Panc1 (cell line): ENCODE data around the gene SF3A1. TPM values are rescaled to one million over a fixed set of nuclear protein-coding genes. Genes with fewer than 3 reads are reported as not detected.

Experiments used
- ATAC-seq: fragments of 200-7000 bp; cut with Tn5 transposase; 2 replicates; pipeline ENCODE4 v1.9.1; 2020; ENCODE audit warnings: mild to moderate bottlenecking, moderate library complexity
- BruUV-seq: library from RNA; stranded (reverse); fragments of 400-500 nt; replicated peaks from 2 replicates; lab custom pipeline; 2021; lab: Mats Ljungman, UMichigan
- CTCF ChIA-PET: fragments of 300-600 bp; sonication (Branson Sonifier 250); formaldehyde crosslinking; loops from one replicate; lab custom pipeline; 2022; ENCODE audit warnings: antibody characterized with exemption; lab: Charles Lee
- POLR2A ChIA-PET: fragments of 300-600 bp; sonication (Branson Sonifier 250); formaldehyde crosslinking; loops from one replicate; lab custom pipeline; 2022; ENCODE audit warnings: antibody characterized with exemption; lab: Charles Lee
- DNase-seq: peaks from one replicate; pipeline ENCODE4 v3.0.0-alpha.2; 2010; ENCODE audit warnings: low read depth, low spot score
- H3K27ac ChIP-seq: 2 replicates; pipeline ENCODE4 v1.5.1; 2011; ENCODE audit warnings: mild to moderate bottlenecking, low read length, inconsistent platforms
- H3K27me3 ChIP-seq: fragments of 200-500 bp; sonication (Bioruptor generic); 2 replicates; pipeline ENCODE4 v1.6.0; 2014; ENCODE audit warnings: low read length, inconsistent platforms; ENCODE audit not compliant: control insufficient read depth, insufficient read depth
- H3K36me3 ChIP-seq: fragments of 200-500 bp; sonication (Bioruptor generic); 2 replicates; pipeline ENCODE4 v1.5.1; 2014; ENCODE audit warnings: inconsistent platforms, mild to moderate bottlenecking, low read length, moderate library complexity; ENCODE audit not compliant: control insufficient read depth, insufficient read depth
- H3K4me1 ChIP-seq: 2 replicates; pipeline ENCODE4 v1.5.1; 2011; ENCODE audit warnings: inconsistent platforms, mild to moderate bottlenecking, low read length, moderate library complexity; ENCODE audit not compliant: control insufficient read depth, insufficient read depth
- H3K4me3 ChIP-seq, 2 experiments: 2 replicates each; pipeline ENCODE4 v1.5.1; 2011 to 2012; ENCODE audit warnings: low read depth in 2 of 2, low read length in 2 of 2, mild to moderate bottlenecking in 2 of 2, inconsistent platforms in 1 of 2, moderate library complexity in 1 of 2
- H3K9me3 ChIP-seq: fragments of 200-500 bp; sonication (Bioruptor generic); 2 replicates; pipeline ENCODE4 v1.5.1; 2014; ENCODE audit warnings: low read depth, mild to moderate bottlenecking, inconsistent platforms, low read length, moderate library complexity; ENCODE audit not compliant: control insufficient read depth, insufficient read depth
- POLR2AphosphoS5 ChIP-seq: IDR thresholded peaks from 2 replicates; pipeline ENCODE4 v1.6.1; 2012; ENCODE audit warnings: mild to moderate bottlenecking, low read depth, low read length, moderate library complexity
- SIN3A ChIP-seq: IDR thresholded peaks from 2 replicates; pipeline ENCODE4 v1.6.1; 2012; ENCODE audit warnings: low read depth, mild to moderate bottlenecking, low read length, moderate library complexity, borderline replicate concordance; ENCODE audit not compliant: insufficient read depth
- TCF7L2 ChIP-seq: IDR thresholded peaks from 2 replicates; pipeline ENCODE4 v1.6.1; 2011; ENCODE audit warnings: mild to moderate bottlenecking, low read depth, low read length, inconsistent platforms
- in situ Hi-C: cut with HindIII; loops from 2 replicates; pipeline ENCODE4 v1.10.0; 2016; ENCODE audit warnings: low sequenced_read_pairs, low pct_unique_long_range_greater_than_20kb
- intact Hi-C: fragments of 100-400 bp; cut with micrococcal nuclease; formaldehyde crosslinking; loops from one replicate; pipeline ENCODE4 v1.10.0; 2022; ENCODE audit not compliant: unreplicated experiment
- total RNA-seq: library from RNA; stranded (reverse); gene quantifications from one replicate; pipeline ENCODE4 v1.2.1, GENCODE V29; 2021; ENCODE audit not compliant: unreplicated experiment
- TF ChIP-seq, protein P1 (sequence below), 2 experiments: IDR thresholded peaks; 2 replicates each; pipeline ENCODE4 v1.6.1; 2011 to 2012; ENCODE audit warnings: low read depth in 2 of 2, control low read depth in 1 of 2, low read length in 1 of 2, mild to moderate bottlenecking in 1 of 2, moderate library complexity in 1 of 2; ENCODE audit not compliant: insufficient read depth in 1 of 2
- TF ChIP-seq, protein P2 (sequence below): fragments of 450-650 bp; IDR thresholded peaks from 2 replicates; pipeline ENCODE4 v1.5.1; 2017; ENCODE audit warnings: mild to moderate bottlenecking

SF3A1 gene
- total RNA-seq, 1 experiment from 2014 or later, result 176 TPM

DNA sequence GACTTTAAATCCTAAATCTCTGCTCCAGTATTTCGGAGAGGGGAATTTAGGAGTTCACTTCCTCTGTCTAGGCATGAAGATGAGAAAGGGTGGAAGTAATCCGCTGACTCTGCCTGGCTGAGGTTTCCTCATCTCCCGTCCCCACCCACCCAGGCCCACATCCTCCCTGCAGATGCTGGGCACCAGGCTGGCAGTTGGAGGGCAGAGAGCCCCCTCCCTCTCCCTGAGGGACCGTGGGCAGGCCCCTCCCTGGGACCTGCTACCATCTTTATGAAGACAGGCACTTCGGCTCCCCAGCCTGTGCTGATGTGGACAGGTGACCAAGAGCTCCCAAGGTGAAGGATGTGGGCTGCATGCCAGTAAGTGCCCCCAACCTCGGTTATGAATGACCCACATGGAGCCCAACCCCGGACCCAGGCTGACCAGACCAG is 74.1 kb downstream of the SF3A1 start:
- Histone ChIP-seq H3K36me3 (no peaks in the 10 kb centered on the region), H3K4me1 (peaks cover 7% of the 10 kb centered on the region), H3K4me3 (no peak overlapping the region), H3K9me3 (no peaks in the 10 kb centered on the region), H3K27ac (no peak overlapping the region), H3K27me3 (no peaks in the 10 kb centered on the region)
- POLR2A ChIA-PET, result no interaction called here
- intact Hi-C loops, result no loop called here
- in situ Hi-C loops, result no loop called here
- ATAC-seq (no peak), DNase-seq (no peak)
- CTCF ChIA-PET, result no interaction called here
- TF ChIP-seq TCF7L2, result no peak
- TF ChIP-seq SIN3A, result no peak
- TF ChIP-seq, protein P1, sequence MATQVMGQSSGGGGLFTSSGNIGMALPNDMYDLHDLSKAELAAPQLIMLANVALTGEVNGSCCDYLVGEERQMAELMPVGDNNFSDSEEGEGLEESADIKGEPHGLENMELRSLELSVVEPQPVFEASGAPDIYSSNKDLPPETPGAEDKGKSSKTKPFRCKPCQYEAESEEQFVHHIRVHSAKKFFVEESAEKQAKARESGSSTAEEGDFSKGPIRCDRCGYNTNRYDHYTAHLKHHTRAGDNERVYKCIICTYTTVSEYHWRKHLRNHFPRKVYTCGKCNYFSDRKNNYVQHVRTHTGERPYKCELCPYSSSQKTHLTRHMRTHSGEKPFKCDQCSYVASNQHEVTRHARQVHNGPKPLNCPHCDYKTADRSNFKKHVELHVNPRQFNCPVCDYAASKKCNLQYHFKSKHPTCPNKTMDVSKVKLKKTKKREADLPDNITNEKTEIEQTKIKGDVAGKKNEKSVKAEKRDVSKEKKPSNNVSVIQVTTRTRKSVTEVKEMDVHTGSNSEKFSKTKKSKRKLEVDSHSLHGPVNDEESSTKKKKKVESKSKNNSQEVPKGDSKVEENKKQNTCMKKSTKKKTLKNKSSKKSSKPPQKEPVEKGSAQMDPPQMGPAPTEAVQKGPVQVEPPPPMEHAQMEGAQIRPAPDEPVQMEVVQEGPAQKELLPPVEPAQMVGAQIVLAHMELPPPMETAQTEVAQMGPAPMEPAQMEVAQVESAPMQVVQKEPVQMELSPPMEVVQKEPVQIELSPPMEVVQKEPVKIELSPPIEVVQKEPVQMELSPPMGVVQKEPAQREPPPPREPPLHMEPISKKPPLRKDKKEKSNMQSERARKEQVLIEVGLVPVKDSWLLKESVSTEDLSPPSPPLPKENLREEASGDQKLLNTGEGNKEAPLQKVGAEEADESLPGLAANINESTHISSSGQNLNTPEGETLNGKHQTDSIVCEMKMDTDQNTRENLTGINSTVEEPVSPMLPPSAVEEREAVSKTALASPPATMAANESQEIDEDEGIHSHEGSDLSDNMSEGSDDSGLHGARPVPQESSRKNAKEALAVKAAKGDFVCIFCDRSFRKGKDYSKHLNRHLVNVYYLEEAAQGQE (IDR thresholded peaks at IDR 0.05; ENCODE audit: insufficient read depth in 1 of 2, low read depth in 2 of 2, low read length in 1 of 2), result no peak
- TF ChIP-seq, protein P2, sequence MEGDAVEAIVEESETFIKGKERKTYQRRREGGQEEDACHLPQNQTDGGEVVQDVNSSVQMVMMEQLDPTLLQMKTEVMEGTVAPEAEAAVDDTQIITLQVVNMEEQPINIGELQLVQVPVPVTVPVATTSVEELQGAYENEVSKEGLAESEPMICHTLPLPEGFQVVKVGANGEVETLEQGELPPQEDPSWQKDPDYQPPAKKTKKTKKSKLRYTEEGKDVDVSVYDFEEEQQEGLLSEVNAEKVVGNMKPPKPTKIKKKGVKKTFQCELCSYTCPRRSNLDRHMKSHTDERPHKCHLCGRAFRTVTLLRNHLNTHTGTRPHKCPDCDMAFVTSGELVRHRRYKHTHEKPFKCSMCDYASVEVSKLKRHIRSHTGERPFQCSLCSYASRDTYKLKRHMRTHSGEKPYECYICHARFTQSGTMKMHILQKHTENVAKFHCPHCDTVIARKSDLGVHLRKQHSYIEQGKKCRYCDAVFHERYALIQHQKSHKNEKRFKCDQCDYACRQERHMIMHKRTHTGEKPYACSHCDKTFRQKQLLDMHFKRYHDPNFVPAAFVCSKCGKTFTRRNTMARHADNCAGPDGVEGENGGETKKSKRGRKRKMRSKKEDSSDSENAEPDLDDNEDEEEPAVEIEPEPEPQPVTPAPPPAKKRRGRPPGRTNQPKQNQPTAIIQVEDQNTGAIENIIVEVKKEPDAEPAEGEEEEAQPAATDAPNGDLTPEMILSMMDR, result no peak
- TF ChIP-seq POLR2AphosphoS5, result no peak
- no TSS peak for BruUV-seq

Other genes starting within 250 kb of the SF3A1 start
- gene LIF, start 110.1 kb downstream of the SF3A1 start, total RNA-seq, result 34.4 TPM
- gene OSM, start 90.0 kb downstream of the SF3A1 start, total RNA-seq, result not detected
- gene CASTOR1, start 67.4 kb downstream of the SF3A1 start, total RNA-seq, result 6.7 TPM
- 14.9 TPM for gene TBC1D10A, start 30.0 kb downstream of the SF3A1 start, total RNA-seq
- 2.1 TPM for gene CCDC157, start 113 bp upstream of the SF3A1 start, total RNA-seq
- gene RNF215, start 30.5 kb upstream of the SF3A1 start, total RNA-seq, result 35.8 TPM
- gene SEC14L2, start 40.1 kb upstream of the SF3A1 start, total RNA-seq, result 10.7 TPM
- 21.5 TPM for gene MTFP1, start 68.9 kb upstream of the SF3A1 start, total RNA-seq
- gene SEC14L3, start 115.1 kb upstream of the SF3A1 start, total RNA-seq, result not detected
- gene SEC14L4, start 148.8 kb upstream of the SF3A1 start, total RNA-seq, result 2.4 TPM
- not detected for gene SEC14L6, start 189.8 kb upstream of the SF3A1 start, total RNA-seq
- gene GAL3ST1, start 217.8 kb upstream of the SF3A1 start, total RNA-seq, result 1.1 TPM
- 111 TPM for gene PES1, start 235.0 kb upstream of the SF3A1 start, total RNA-seq